AG04449 (cell line): ENCODE data around the gene SLC13A3.

Experiments
- CTCF ChIA-PET: fragments of 350-600 bp; formaldehyde crosslinking; extraction: SDS; loops from one replicate; lab custom pipeline; 2021; ENCODE audit warnings: antibody characterized with exemption; lab: Yijun Ruan, JAX
- POLR2A ChIA-PET: fragments of 400-600, 350-600 bp; formaldehyde crosslinking; extraction: SDS; loops from one replicate; lab custom pipeline; 2020; ENCODE audit warnings: antibody characterized with exemption, inconsistent platforms; lab: Yijun Ruan, JAX
- DNase-seq: peaks from one replicate; pipeline ENCODE4 v3.0.0-alpha.2; 2010; ENCODE audit warnings: low read depth, low spot score
- H3K4me3 ChIP-seq: 2 replicates; pipeline ENCODE4 v1.5.1; 2011; ENCODE audit warnings: low read depth, mild to moderate bottlenecking, control low read depth, low read length
- TF ChIP-seq, protein P1 (sequence below): IDR thresholded peaks from one replicate; pipeline ENCODE4 v1.5.1; 2011; ENCODE audit warnings: mild to moderate bottlenecking, moderate library complexity, low read length, control low read depth, inconsistent platforms; ENCODE audit not compliant: insufficient read depth; ENCODE audit errors: missing control alignments

SLC13A3 gene

DNA sequence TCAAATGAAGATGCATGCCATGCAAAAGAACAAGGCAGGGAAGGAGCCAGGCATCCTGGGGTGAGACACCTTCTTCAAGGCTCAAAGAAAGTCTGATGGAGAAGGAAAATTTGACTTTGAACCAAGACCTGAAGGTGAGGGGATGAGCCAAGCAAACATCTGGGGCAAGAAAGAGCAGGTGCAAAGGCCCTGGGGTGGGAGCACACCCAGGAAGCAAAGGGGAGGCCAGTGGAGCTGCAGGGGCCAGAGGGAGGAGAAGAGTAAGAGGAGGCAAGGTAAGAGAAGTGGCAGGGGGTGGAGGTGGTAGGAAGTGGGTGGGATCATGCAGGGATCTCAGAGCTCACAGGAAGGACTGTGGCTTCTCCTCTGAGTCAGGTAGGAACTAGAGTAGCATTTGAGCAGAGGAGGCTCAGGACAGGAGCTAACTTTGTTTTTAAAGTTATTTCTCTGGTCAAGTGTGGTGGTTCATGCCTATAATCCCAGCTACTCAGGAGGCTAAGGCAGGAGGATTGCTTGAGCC is 49.6 kb downstream of the SLC13A3 start:
- H3K4me3 ChIP-seq: no peak overlapping the region
- DNase-seq: no peak
- ChIA-PET CTCF (no interaction called here), POLR2A (no interaction called here)
- TF ChIP-seq, protein P1, sequence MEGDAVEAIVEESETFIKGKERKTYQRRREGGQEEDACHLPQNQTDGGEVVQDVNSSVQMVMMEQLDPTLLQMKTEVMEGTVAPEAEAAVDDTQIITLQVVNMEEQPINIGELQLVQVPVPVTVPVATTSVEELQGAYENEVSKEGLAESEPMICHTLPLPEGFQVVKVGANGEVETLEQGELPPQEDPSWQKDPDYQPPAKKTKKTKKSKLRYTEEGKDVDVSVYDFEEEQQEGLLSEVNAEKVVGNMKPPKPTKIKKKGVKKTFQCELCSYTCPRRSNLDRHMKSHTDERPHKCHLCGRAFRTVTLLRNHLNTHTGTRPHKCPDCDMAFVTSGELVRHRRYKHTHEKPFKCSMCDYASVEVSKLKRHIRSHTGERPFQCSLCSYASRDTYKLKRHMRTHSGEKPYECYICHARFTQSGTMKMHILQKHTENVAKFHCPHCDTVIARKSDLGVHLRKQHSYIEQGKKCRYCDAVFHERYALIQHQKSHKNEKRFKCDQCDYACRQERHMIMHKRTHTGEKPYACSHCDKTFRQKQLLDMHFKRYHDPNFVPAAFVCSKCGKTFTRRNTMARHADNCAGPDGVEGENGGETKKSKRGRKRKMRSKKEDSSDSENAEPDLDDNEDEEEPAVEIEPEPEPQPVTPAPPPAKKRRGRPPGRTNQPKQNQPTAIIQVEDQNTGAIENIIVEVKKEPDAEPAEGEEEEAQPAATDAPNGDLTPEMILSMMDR: no peak

DNA sequence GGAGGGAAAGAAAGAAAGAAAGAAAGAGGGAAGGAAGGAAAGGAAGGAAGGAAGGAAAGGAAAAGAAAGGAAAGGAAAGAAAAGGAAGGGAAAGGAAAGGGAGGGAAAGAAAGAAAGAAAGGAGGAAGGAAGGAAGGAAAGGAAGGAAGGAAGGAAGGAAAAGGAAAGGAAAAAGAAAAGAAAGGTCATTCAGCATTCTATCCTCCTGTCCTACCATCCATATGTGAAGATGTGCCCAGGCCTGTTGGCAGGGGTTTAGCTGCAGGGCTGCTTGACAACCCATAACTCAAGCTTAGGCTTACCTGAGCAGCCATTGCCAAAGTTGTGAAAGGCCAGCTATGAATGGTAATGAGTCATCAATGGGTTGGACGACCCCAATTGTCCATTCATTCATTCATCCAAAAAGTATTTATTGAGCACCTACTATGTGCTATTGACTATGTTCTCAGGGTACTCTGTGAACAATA is 50.9 kb downstream of the SLC13A3 start:
- CTCF ChIA-PET: no interaction called here
- POLR2A ChIA-PET: no interaction called here
- no peak overlapping the region for H3K4me3 ChIP-seq
- no peak for DNase-seq
- TF ChIP-seq, protein P1: no peak

DNA sequence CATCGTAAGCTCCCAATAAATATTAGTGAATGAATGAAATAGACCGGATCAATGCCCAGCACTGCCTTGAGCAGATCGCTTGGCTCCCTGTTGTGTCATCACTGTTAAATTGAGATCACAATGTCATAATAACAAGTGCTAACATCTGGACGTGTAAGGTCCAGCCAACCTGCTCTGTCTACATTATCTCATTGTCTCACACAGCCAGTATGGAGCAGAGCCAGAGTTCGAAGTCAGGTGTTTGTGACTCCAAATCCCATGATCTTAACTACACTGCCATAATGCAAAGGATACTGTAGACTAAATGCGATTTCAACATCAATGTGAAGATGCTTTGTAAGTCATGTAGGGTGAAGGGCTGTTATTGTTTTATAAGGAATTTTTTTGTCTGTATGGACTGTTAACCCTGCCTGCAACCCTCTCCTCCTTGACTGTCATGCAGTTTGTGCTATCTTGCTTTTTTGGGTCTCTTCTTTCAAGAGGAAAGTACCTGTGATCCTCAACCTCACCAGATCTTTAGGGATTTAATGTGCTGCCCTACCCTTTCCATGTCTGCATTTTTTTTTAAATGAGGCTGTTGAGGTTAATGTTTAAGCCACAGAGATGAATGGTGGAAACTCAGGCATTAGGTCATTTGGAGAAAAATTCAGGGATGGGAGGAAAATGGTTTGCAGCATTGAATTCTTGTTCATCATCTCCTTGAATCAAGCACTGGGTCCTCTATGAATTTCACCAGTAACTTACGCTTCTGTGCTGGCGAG is 51.9 kb downstream of the SLC13A3 start:
- H3K4me3 ChIP-seq: no peak overlapping the region
- no peak for DNase-seq
- CTCF ChIA-PET: no interaction called here
- TF ChIP-seq, protein P1: no peak
- POLR2A ChIA-PET: no interaction called here

DNA sequence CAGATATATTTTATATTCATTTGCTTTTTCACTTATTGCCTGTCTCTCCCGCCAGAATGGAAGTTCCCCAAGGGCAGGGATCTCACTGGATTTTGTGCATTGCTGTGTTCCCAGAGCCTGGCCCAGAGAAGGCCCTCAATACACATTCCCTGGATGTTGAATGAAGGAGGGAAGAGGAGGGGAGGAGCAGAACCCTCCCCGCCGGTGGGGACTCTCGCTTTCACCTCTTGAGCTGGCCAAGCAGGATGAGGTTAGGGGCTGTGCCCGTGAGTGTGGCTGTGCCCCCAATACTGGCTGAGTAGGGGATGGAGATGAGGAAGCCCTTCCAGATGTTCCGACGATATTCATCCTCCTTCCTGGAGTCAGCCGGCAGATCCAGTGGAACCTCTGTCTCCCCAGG is 55.3 kb downstream of the SLC13A3 start:
- POLR2A ChIA-PET: no interaction called here
- CTCF ChIA-PET: no interaction called here
- no peak for DNase-seq
- TF ChIP-seq, protein P1: no peak
- H3K4me3 ChIP-seq: no peak overlapping the region

DNA sequence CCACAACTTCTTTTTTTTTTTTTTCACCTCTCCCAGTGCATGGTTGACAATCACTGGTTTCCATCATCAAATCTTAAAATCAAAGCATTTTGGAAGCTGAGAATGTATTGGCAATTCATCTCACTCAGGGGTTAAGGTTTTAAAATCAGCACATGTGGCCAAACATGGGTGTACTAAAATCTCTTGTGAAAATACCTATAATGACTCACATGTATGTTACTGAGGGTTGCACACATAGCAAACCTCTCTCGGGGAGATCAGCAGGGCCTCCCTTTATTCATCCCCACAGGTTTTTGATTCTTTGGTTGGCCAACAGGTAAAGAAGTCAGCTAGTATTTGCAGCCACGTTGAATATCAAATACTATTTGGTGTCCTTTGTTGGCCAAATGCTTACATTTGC is 56.5 kb downstream of the SLC13A3 start:
- POLR2A ChIA-PET: interaction anchor here (0.7 kb wide), 1 partner anchor 83 kb away, joined by 4 read pairs; no protein-coding TSS in a partner anchor
- DNase-seq: no peak
- no peak overlapping the region for H3K4me3 ChIP-seq
- CTCF ChIA-PET: no interaction called here
- TF ChIP-seq, protein P1: no peak

DNA sequence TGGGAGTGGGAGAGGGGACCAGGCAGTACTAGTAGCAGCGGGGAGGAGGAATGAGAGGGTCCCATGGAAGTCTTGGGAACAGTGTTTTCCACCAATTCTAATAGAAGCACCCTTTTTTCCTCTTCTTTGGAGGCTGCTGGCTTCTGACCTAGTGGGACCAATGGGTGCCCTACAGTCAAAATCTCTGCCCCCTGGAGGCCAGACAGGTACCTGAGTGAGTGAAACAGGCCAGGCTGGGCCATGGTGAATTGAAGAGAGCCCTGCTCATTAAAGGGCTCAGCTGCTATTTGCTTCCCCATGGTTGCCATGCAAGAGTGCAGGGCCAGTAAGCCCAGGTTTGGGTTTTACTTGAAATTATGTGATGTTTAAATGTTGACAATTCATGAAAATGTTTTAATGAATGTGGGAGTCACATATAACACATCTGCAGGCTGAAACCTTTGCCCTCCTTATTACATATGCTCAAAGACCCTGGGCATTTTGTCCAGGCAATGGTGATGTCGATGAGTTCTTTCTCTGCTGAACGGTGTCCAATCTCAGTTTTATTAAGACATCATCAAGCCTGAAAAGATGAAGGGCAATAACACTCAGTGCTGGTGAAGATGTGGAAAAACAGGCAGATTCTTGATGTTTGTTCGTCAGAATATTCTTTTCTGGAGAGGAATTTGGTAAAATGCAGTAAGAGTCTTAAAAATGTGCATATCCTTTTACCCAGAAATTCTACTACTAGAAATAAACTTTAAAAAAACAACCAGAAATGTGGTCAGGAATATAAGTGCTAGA is 58.5 kb downstream of the SLC13A3 start:
- POLR2A ChIA-PET: no interaction called here
- H3K4me3 ChIP-seq: no peak overlapping the region
- TF ChIP-seq, protein P1: no peak
- DNase-seq: no peak
- CTCF ChIA-PET: no interaction called here
